ENCODE results near the gene SHC1.

DNA sequence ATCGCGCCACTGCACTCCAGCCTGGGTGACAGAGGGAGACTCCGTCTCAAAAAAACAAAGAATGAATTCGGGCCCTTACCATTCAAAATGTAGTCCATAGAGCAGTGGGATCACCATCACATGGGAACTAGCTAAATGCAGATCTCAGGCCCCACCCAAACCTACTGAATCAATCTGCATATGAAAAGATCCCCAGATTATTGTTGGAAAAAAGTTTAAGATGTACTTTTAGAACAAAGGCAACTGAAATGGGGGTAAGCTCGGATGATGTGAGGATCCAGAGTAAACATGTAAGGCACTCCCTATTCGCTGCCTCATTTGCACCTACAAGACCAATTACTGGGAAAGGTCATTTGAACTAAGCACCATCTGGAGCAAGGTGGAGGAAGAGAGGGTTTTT, 11.8 kb upstream of the SHC1 start:
- TF ChIP-seq CTCF (IDR thresholded peaks at IDR 0.05), result no peak
- TF ChIP-seq POLR2A (IDR thresholded peaks at IDR 0.05), result no peak

Measured in right lobe of liver (tissue), 4 donors.